Gastrocnemius medialis (tissue), 4 donors: ENCODE measurements around the gene GRAP2.

Experiments used
- CTCF ChIP-seq, 5 experiments: fragments of 450-650 bp in 3 of 5; fragments of 200-600 bp in 2 of 5; sonication (generic) in 2 of 5; IDR thresholded peaks in 4 of 5; conservative IDR thresholded peaks in 1 of 5; 1 replicate in 4 of 5; 2 replicates in 1 of 5; pipeline ENCODE4 v1.5.1; 2016 to 2019; ENCODE audit warnings: antibody characterized with exemption in 5 of 5, mild to moderate bottlenecking in 3 of 5, moderate library complexity in 3 of 5
- POLR2A ChIP-seq, 2 donors: fragments of 450-650 bp; IDR thresholded peaks; one replicate each; pipeline ENCODE4 v1.6.1; 2017; ENCODE audit warnings: antibody characterized with exemption in 2 of 2, mild to moderate bottlenecking in 2 of 2, moderate library complexity in 2 of 2

GRCh38 chr22:39938509-39939111, 37.7 kb downstream of the GRAP2 start:
- no peak for TF ChIP-seq CTCF (IDR thresholded peaks at IDR 0.05 in 4 of 5, conservative IDR thresholded peaks at IDR 0.05 in 1 of 5)
- TF ChIP-seq POLR2A (IDR thresholded peaks at IDR 0.05): no peak
